OCI-LY1 (cell line): Measurements from ENCODE around the gene LHX6.

Experiments
- H2AFZ ChIP-seq: fragments of 200-600 bp; sonication (generic), shearing (Covaris generic); 2 replicates; pipeline ENCODE4 v1.6.0; 2014; ENCODE audit warnings: antibody characterized with exemption, mild to moderate bottlenecking, low read length
- H3F3A ChIP-seq: fragments of 200-600 bp; sonication (generic), shearing (Covaris generic); 2 replicates; pipeline ENCODE4 v1.6.0; 2014; ENCODE audit warnings: mild to moderate bottlenecking, antibody characterized with exemption, low read length, moderate library complexity; ENCODE audit not compliant: insufficient read depth
- H3K27ac ChIP-seq: fragments of 200-600 bp; sonication (generic); 2 replicates; pipeline ENCODE4 v1.5.1; 2014; ENCODE audit warnings: low read length, mixed run types, mild to moderate bottlenecking, low read depth; ENCODE audit not compliant: poor library complexity, severe bottlenecking
- H3K27me3 ChIP-seq: fragments of 200-600 bp; sonication (generic); 2 replicates; pipeline ENCODE4 v1.6.0; 2014; ENCODE audit warnings: antibody characterized with exemption, mild to moderate bottlenecking, low read length, moderate library complexity; ENCODE audit not compliant: insufficient read depth
- H3K36me3 ChIP-seq: fragments of 200-600 bp; sonication (generic); 2 replicates; pipeline ENCODE4 v1.6.1; 2014; ENCODE audit warnings: mild to moderate bottlenecking, antibody characterized with exemption, low read length, moderate library complexity, mixed read lengths; ENCODE audit not compliant: insufficient read depth
- H3K4me1 ChIP-seq: fragments of 200-600 bp; sonication (generic); 2 replicates; pipeline ENCODE4 v1.5.1; 2014; ENCODE audit warnings: mild to moderate bottlenecking, low read length, moderate library complexity; ENCODE audit not compliant: insufficient read depth, severe bottlenecking
- H3K4me2 ChIP-seq: fragments of 200-600 bp; sonication (generic), shearing (Covaris generic); 2 replicates; pipeline ENCODE4 v1.6.1; 2014; ENCODE audit warnings: low read length
- H3K4me3 ChIP-seq: fragments of 200-600 bp; sonication (generic); 2 replicates; pipeline ENCODE4 v1.5.1; 2014; ENCODE audit warnings: low read length, low read depth, mild to moderate bottlenecking, mixed read lengths; ENCODE audit not compliant: poor library complexity, severe bottlenecking
- H3K79me2 ChIP-seq: fragments of 200-600 bp; shearing (Covaris generic); 2 replicates; pipeline ENCODE4 v1.6.1; 2016; ENCODE audit warnings: mixed run types, low read length, mixed read lengths; ENCODE audit not compliant: insufficient read depth
- H3K9ac ChIP-seq: fragments of 200-600 bp; sonication (generic), shearing (Covaris generic); 2 replicates; pipeline ENCODE4 v1.6.1; 2014; ENCODE audit warnings: mild to moderate bottlenecking, low read length, mixed read lengths
- H3K9me2 ChIP-seq: fragments of 200-600 bp; sonication (generic), shearing (Covaris generic); 2 replicates; pipeline ENCODE4 v1.6.1; 2014; ENCODE audit warnings: low read depth, mild to moderate bottlenecking, low read length, mixed read lengths
- H3K9me3 ChIP-seq: fragments of 200-600 bp; shearing (Covaris generic); 2 replicates; pipeline ENCODE4 v1.6.1; 2014; ENCODE audit warnings: low read length, mixed read lengths
- H4K20me1 ChIP-seq: fragments of 200-600 bp; sonication (generic), shearing (Covaris generic); 2 replicates; pipeline ENCODE4 v1.6.0; 2016; ENCODE audit warnings: mild to moderate bottlenecking, low read length; ENCODE audit not compliant: insufficient read depth
- EZH2 ChIP-seq: fragments of 200-600 bp; sonication (generic), shearing (Covaris generic); IDR thresholded peaks from 2 replicates; pipeline ENCODE4 v1.8.0; 2017; ENCODE audit warnings: borderline replicate concordance, mixed run types, mild to moderate bottlenecking, antibody characterized with exemption, low read length, moderate library complexity, mixed read lengths
- TF ChIP-seq, protein P1 (sequence below): fragments of 200-600 bp; sonication (generic), shearing (Covaris generic); IDR thresholded peaks from 2 replicates; pipeline ENCODE4 v1.5.1; 2017; ENCODE audit warnings: mild to moderate bottlenecking, antibody characterized with exemption, low read length, moderate library complexity, mixed read lengths

Gene LHX6

DNA sequence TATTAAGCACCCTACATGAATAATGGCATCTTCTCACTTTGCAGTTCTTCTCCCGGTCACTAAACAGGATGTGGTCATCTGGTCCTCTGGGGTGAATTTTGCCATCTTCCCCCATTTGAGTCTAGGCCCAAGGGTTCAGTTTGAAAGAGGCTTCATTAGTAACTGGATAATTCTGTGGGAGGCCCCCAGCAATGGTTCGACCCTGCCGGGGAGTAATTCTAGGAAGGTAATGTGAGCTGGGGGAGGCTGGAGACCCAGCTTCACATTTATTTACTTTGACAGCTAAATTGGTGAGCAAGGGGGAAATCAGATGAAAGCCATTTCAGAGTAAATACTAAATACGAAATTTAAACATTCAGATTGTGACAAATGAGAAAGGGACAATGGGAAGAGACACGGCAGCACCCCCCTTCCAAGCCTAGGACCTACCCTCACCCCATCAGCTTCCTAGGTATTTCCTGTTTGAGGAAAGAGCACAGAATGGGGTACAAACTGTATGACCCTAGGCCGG, 4.1 kb upstream of the LHX6 start:
- H3K27me3 ChIP-seq: no peaks in the 10 kb centered on the region
- H3K9me2 ChIP-seq: no peaks in the 10 kb centered on the region
- H3F3A ChIP-seq: no peaks in the 10 kb centered on the region
- no peak overlapping the region for H3K9ac ChIP-seq
- no peaks in the 10 kb centered on the region for H3K79me2 ChIP-seq
- no peaks in the 10 kb centered on the region for H3K36me3 ChIP-seq
- H3K9me3 ChIP-seq: no peaks in the 10 kb centered on the region
- no peak overlapping the region for H3K4me2 ChIP-seq
- H3K27ac ChIP-seq: no peak overlapping the region
- no peaks in the 10 kb centered on the region for H4K20me1 ChIP-seq
- TF ChIP-seq EZH2: no peak
- TF ChIP-seq, protein P1, sequence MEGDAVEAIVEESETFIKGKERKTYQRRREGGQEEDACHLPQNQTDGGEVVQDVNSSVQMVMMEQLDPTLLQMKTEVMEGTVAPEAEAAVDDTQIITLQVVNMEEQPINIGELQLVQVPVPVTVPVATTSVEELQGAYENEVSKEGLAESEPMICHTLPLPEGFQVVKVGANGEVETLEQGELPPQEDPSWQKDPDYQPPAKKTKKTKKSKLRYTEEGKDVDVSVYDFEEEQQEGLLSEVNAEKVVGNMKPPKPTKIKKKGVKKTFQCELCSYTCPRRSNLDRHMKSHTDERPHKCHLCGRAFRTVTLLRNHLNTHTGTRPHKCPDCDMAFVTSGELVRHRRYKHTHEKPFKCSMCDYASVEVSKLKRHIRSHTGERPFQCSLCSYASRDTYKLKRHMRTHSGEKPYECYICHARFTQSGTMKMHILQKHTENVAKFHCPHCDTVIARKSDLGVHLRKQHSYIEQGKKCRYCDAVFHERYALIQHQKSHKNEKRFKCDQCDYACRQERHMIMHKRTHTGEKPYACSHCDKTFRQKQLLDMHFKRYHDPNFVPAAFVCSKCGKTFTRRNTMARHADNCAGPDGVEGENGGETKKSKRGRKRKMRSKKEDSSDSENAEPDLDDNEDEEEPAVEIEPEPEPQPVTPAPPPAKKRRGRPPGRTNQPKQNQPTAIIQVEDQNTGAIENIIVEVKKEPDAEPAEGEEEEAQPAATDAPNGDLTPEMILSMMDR: no peak
- H3K4me1 ChIP-seq: no peaks in the 10 kb centered on the region
- no peak overlapping the region for H3K4me3 ChIP-seq
- no peak overlapping the region for H2AFZ ChIP-seq

DNA sequence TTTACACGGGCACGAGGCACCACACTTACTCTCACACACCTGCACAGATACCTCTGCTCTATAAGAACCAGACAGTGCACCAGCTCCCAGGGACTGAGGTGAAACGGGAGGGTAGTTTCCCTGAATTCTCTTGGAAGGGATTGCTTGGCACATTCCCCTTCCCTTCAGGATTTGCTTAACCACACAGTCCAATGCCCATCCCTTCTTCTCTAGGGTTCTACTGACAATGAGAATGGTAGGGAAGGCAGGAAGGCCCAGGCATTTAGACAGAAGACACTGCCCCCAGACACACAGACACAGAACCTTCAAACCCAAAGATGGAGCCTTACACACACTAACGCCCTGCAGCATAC, 704 bp upstream of the LHX6 start:
- H3K9ac ChIP-seq: no peak overlapping the region
- TF ChIP-seq, protein P1: no peak
- TF ChIP-seq EZH2: no peak
- no peaks in the 10 kb centered on the region for H3K79me2 ChIP-seq
- no peak overlapping the region for H3K4me3 ChIP-seq
- no peak overlapping the region for H2AFZ ChIP-seq
- H4K20me1 ChIP-seq: no peaks in the 10 kb centered on the region
- H3K4me2 ChIP-seq: no peak overlapping the region
- H3K27ac ChIP-seq: no peak overlapping the region
- no peaks in the 10 kb centered on the region for H3K9me2 ChIP-seq
- no peaks in the 10 kb centered on the region for H3K27me3 ChIP-seq
- no peaks in the 10 kb centered on the region for H3K9me3 ChIP-seq
- no peaks in the 10 kb centered on the region for H3K4me1 ChIP-seq
- no peaks in the 10 kb centered on the region for H3K36me3 ChIP-seq
- H3F3A ChIP-seq: no peaks in the 10 kb centered on the region

DNA sequence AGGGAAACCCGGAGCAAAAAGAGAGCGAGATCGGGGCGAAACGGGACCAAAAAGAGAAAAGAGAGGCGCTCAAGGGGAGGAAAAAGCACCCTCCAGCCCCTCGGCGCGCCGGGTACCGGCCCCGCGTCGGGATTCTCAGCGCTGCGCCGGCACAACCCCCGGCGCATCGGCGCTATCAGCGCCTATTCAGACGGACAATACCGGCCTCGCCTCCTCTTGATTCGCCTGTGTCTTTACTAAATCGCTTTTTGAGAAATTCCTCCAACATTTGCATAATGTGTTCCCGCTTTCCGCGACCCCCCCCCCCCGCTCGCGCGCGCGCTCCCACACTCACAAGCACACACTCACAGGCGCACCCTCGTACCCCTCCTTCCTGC, 578 bp downstream of the LHX6 start:
- Histone ChIP-seq H3K9me3 (no peaks in the 10 kb centered on the region), H3K9me2 (no peaks in the 10 kb centered on the region), H3K4me3 (no peak overlapping the region), H3K9ac (no peak overlapping the region), H3F3A (no peaks in the 10 kb centered on the region), H3K27me3 (no peaks in the 10 kb centered on the region), H2AFZ (no peak overlapping the region), H3K27ac (no peak overlapping the region), H3K36me3 (no peaks in the 10 kb centered on the region), H3K4me1 (no peaks in the 10 kb centered on the region), H3K4me2 (no peak overlapping the region), H4K20me1 (no peaks in the 10 kb centered on the region), H3K79me2 (no peaks in the 10 kb centered on the region)
- no peak for TF ChIP-seq EZH2
- TF ChIP-seq, protein P1: no peak
